GM13976 (cell line): Measurements from ENCODE around the gene MYLK.

Experiments used
- DNase-seq: peaks from one replicate; pipeline ENCODE4 v3.0.0; 2012; ENCODE audit warnings: low spot score
- CTCF ChIP-seq: IDR thresholded peaks from 2 replicates; pipeline ENCODE4 v1.5.1; 2012; ENCODE audit warnings: borderline replicate concordance, mild to moderate bottlenecking; ENCODE audit not compliant: insufficient read depth; ENCODE audit errors: extremely low read depth, missing control alignments, control extremely low read depth
- in situ Hi-C: fragments of 300-500 bp; cut with MboI; formaldehyde crosslinking; loops from one replicate; pipeline ENCODE4 v1.12.0; 2022; ENCODE audit warnings: low sequenced_read_pairs, mixed read lengths, inconsistent platforms; ENCODE audit not compliant: unreplicated experiment

MYLK gene

GRCh38 chr3:123686251-123686650 lies 197.9 kb downstream of the MYLK start:
- no peak for TF ChIP-seq CTCF
- DNase-seq = no peak
- in situ Hi-C loops = no loop called here

- no peak for TF ChIP-seq CTCF
- in situ Hi-C loops = no loop called here
- no peak for DNase-seq
These were observed 198.4 kb downstream of the MYLK start for GRCh38 chr3:123685780-123686179.

- no peak for DNase-seq
- TF ChIP-seq CTCF = no peak
- in situ Hi-C loops = no loop called here
These were observed 199.5 kb downstream of the MYLK start for GRCh38 chr3:123684636-123685035.

- TF ChIP-seq CTCF = no peak
- in situ Hi-C loops = no loop called here
- no peak for DNase-seq
These were observed 199.9 kb downstream of the MYLK start for GRCh38 chr3:123684209-123684608.

GRCh38 chr3:123683505-123684154 lies 200.5 kb downstream of the MYLK start:
- in situ Hi-C loops = no loop called here
- TF ChIP-seq CTCF = no peak
- no peak for DNase-seq

GRCh38 chr3:123682781-123683504 lies 201.2 kb downstream of the MYLK start:
- TF ChIP-seq CTCF = no peak
- no peak for DNase-seq
- in situ Hi-C loops = no loop called here
